Activated naive CD8-positive, alpha-beta T cell treated with anti-CD3 and anti-CD28 coated beads, Interleukin-2, amount 50 U/mL, for 24 hours (primary cell): Measurements from ENCODE around the gene GMFB.

Source experiments
- ATAC-seq: fragments of 150-1000 bp; cut with Tn5 transposase; one replicate; pipeline ENCODE4 v1.10.0; 2021
- DNase-seq: peaks from one replicate; pipeline ENCODE4 v3.0.0; 2021
- H3K27ac Mint-ChIP-seq: one replicate; pipeline ENCODE4 v1.8.0; 2021; ENCODE audit warnings: mild to moderate bottlenecking, mixed read lengths
- H3K27me3 Mint-ChIP-seq: one replicate; pipeline ENCODE4 v1.8.0; 2021; ENCODE audit warnings: mixed read lengths
- H3K36me3 Mint-ChIP-seq: one replicate; pipeline ENCODE4 v1.8.0; 2021; ENCODE audit warnings: low read depth, mixed read lengths
- H3K4me1 Mint-ChIP-seq: one replicate; pipeline ENCODE4 v1.8.0; 2021; ENCODE audit warnings: mixed read lengths
- H3K4me3 Mint-ChIP-seq: one replicate; pipeline ENCODE4 v1.8.0; 2021; ENCODE audit warnings: mild to moderate bottlenecking, moderate library complexity, mixed read lengths
- H3K9me3 Mint-ChIP-seq: one replicate; pipeline ENCODE4 v1.8.0; 2021; ENCODE audit warnings: mixed read lengths

GMFB gene

GRCh38 chr14:54503486-54503885 is 14.7 kb upstream of the GMFB start:
- DNase-seq (no peak), ATAC-seq (no peak)
- H3K36me3 Mint-ChIP-seq, result no peaks in the 10 kb centered on the region
- H3K4me1 Mint-ChIP-seq, result no peaks in the 10 kb centered on the region
- H3K27me3 Mint-ChIP-seq, result peaks cover 8% of the 10 kb centered on the region
- H3K4me3 Mint-ChIP-seq, result no peak overlapping the region
- no peaks in the 10 kb centered on the region for H3K9me3 Mint-ChIP-seq
- no peak overlapping the region for H3K27ac Mint-ChIP-seq

GRCh38 chr14:54502602-54503001 is 13.8 kb upstream of the GMFB start:
- Mint-ChIP-seq H3K27ac (no peak overlapping the region), H3K9me3 (no peaks in the 10 kb centered on the region), H3K4me1 (no peaks in the 10 kb centered on the region), H3K4me3 (no peak overlapping the region), H3K36me3 (no peaks in the 10 kb centered on the region), H3K27me3 (peaks cover 8% of the 10 kb centered on the region)
- DNase-seq (no peak), ATAC-seq (no peak)

- H3K9me3 Mint-ChIP-seq, result no peaks in the 10 kb centered on the region
- DNase-seq (no peak), ATAC-seq (no peak)
- no peak overlapping the region for H3K27ac Mint-ChIP-seq
- H3K4me3 Mint-ChIP-seq, result no peak overlapping the region
- no peaks in the 10 kb centered on the region for H3K4me1 Mint-ChIP-seq
- no peaks in the 10 kb centered on the region for H3K36me3 Mint-ChIP-seq
- H3K27me3 Mint-ChIP-seq, result peaks cover 7% of the 10 kb centered on the region
Measured at GRCh38 chr14:54501480-54501879, 12.7 kb upstream of the GMFB start.

- no peak overlapping the region for H3K27ac Mint-ChIP-seq
- DNase-seq, result no peak
- H3K4me3 Mint-ChIP-seq, result no peak overlapping the region
- no peaks in the 10 kb centered on the region for H3K9me3 Mint-ChIP-seq
- H3K36me3 Mint-ChIP-seq, result no peaks in the 10 kb centered on the region
- no peak for ATAC-seq
- H3K27me3 Mint-ChIP-seq, result peaks cover 9% of the 10 kb centered on the region
- H3K4me1 Mint-ChIP-seq, result peaks cover 3% of the 10 kb centered on the region
Measured at GRCh38 chr14:54500744-54501143, 12.0 kb upstream of the GMFB start.

- Mint-ChIP-seq H3K36me3 (no peaks in the 10 kb centered on the region), H3K9me3 (no peaks in the 10 kb centered on the region), H3K4me1 (peaks cover 3% of the 10 kb centered on the region), H3K4me3 (no peak overlapping the region), H3K27me3 (peaks cover 7% of the 10 kb centered on the region), H3K27ac (no peak overlapping the region)
- no peak for DNase-seq
- ATAC-seq, result no peak
Measured at GRCh38 chr14:54498579-54498978, 9.8 kb upstream of the GMFB start.

- no peak overlapping the region for H3K27ac Mint-ChIP-seq
- H3K4me3 Mint-ChIP-seq, result no peak overlapping the region
- H3K4me1 Mint-ChIP-seq, result peaks cover 3% of the 10 kb centered on the region
- H3K27me3 Mint-ChIP-seq, result peaks cover 7% of the 10 kb centered on the region
- H3K9me3 Mint-ChIP-seq, result no peaks in the 10 kb centered on the region
- no peaks in the 10 kb centered on the region for H3K36me3 Mint-ChIP-seq
- DNase-seq, result no peak
- ATAC-seq, result no peak
Measured at GRCh38 chr14:54498095-54498531, 9.3 kb upstream of the GMFB start.

- H3K4me1 Mint-ChIP-seq, result peaks cover 3% of the 10 kb centered on the region
- H3K36me3 Mint-ChIP-seq, result no peaks in the 10 kb centered on the region
- H3K27me3 Mint-ChIP-seq, result peaks cover 7% of the 10 kb centered on the region
Measured at GRCh38 chr14:54497224-54497623, 8.4 kb upstream of the GMFB start.

GRCh38 chr14:54493293-54493692 is 4.5 kb upstream of the GMFB start:
- no peaks in the 10 kb centered on the region for H3K9me3 Mint-ChIP-seq
- no peak for ATAC-seq
- H3K4me1 Mint-ChIP-seq, result peaks cover 20% of the 10 kb centered on the region
- H3K36me3 Mint-ChIP-seq, result no peaks in the 10 kb centered on the region
- H3K27ac Mint-ChIP-seq, result no peak overlapping the region
- peaks cover 8% of the 10 kb centered on the region for H3K27me3 Mint-ChIP-seq
- no peak for DNase-seq
- no peak overlapping the region for H3K4me3 Mint-ChIP-seq

More at GRCh38 chr14:54497224-54497623, 8.4 kb upstream of the GMFB start:
- no peak for DNase-seq
- no peak for ATAC-seq
- H3K9me3 Mint-ChIP-seq, result no peaks in the 10 kb centered on the region
- H3K4me3 Mint-ChIP-seq, result no peak overlapping the region
- no peak overlapping the region for H3K27ac Mint-ChIP-seq

GRCh38 chr14:54490445-54491175 is 1.8 kb upstream of the GMFB start:
- Mint-ChIP-seq H3K27ac (no peak overlapping the region), H3K9me3 (no peaks in the 10 kb centered on the region), H3K4me3 (no peak overlapping the region), H3K27me3 (peaks cover 4% of the 10 kb centered on the region), H3K36me3 (peaks cover 11% of the 10 kb centered on the region), H3K4me1 (peaks cover 38% of the 10 kb centered on the region)
- DNase-seq (no peak), ATAC-seq (no peak)

GRCh38 chr14:54489731-54490444 is 1.1 kb upstream of the GMFB start:
- ATAC-seq (no peak), DNase-seq (no peak)
- H3K36me3 Mint-ChIP-seq, result peaks cover 11% of the 10 kb centered on the region
- peak overlapping the region; percentile 89 for H3K4me3 Mint-ChIP-seq
- H3K27me3 Mint-ChIP-seq, result peaks cover 4% of the 10 kb centered on the region
- H3K27ac Mint-ChIP-seq, result peak overlapping the region; percentile 91
- peaks cover 45% of the 10 kb centered on the region for H3K4me1 Mint-ChIP-seq
- H3K9me3 Mint-ChIP-seq, result no peaks in the 10 kb centered on the region

GRCh38 chr14:54489318-54489683 is 521 bp upstream of the GMFB start:
- H3K4me3 Mint-ChIP-seq, result peak overlapping the region; percentile 89
- DNase-seq, result no peak
- H3K9me3 Mint-ChIP-seq, result no peaks in the 10 kb centered on the region
- ATAC-seq, result peak; percentile 7
- peaks cover 13% of the 10 kb centered on the region for H3K36me3 Mint-ChIP-seq
- peaks cover 4% of the 10 kb centered on the region for H3K27me3 Mint-ChIP-seq
- peaks cover 51% of the 10 kb centered on the region for H3K4me1 Mint-ChIP-seq
- peak overlapping the region; percentile 91 for H3K27ac Mint-ChIP-seq

- DNase-seq, result no peak
- Mint-ChIP-seq H3K36me3 (peaks cover 17% of the 10 kb centered on the region), H3K9me3 (no peaks in the 10 kb centered on the region), H3K4me1 (peaks cover 60% of the 10 kb centered on the region), H3K27ac (peak overlapping the region; percentile 92), H3K27me3 (peaks cover 4% of the 10 kb centered on the region), H3K4me3 (peak overlapping the region; percentile 89)
- peak; percentile 30 for ATAC-seq
Measured at GRCh38 chr14:54488318-54488645, 498 bp downstream of the GMFB start.

- Mint-ChIP-seq H3K36me3 (peaks cover 22% of the 10 kb centered on the region), H3K27me3 (peaks cover 4% of the 10 kb centered on the region), H3K4me1 (peaks cover 65% of the 10 kb centered on the region), H3K27ac (peak overlapping the region; percentile 92), H3K4me3 (peak overlapping the region; percentile 89), H3K9me3 (no peaks in the 10 kb centered on the region)
- DNase-seq (no peak), ATAC-seq (no peak)
Measured at GRCh38 chr14:54487771-54488170, 1.0 kb downstream of the GMFB start.

- peaks cover 30% of the 10 kb centered on the region for H3K36me3 Mint-ChIP-seq
- H3K27ac Mint-ChIP-seq, result peak overlapping the region; percentile 69
- H3K9me3 Mint-ChIP-seq, result no peaks in the 10 kb centered on the region
- H3K27me3 Mint-ChIP-seq, result peaks cover 4% of the 10 kb centered on the region
- H3K4me3 Mint-ChIP-seq, result peak overlapping the region; percentile 89
- H3K4me1 Mint-ChIP-seq, result peaks cover 68% of the 10 kb centered on the region
- ATAC-seq (no peak), DNase-seq (no peak)
Measured at GRCh38 chr14:54486685-54487084, 2.1 kb downstream of the GMFB start.

- DNase-seq (no peak), ATAC-seq (no peak)
- Mint-ChIP-seq H3K4me1 (peaks cover 54% of the 10 kb centered on the region), H3K27ac (peak overlapping the region; percentile 57), H3K27me3 (peaks cover under 1% of the 10 kb centered on the region), H3K9me3 (no peaks in the 10 kb centered on the region), H3K36me3 (peaks cover 42% of the 10 kb centered on the region), H3K4me3 (peak overlapping the region; percentile 48)
Measured at GRCh38 chr14:54483846-54484245, 4.9 kb downstream of the GMFB start.
